Hepatocyte (in vitro differentiated cells): Measurements from ENCODE around the gene VWA8.

Experiments
- CTCF ChIP-seq: fragments of 200-600 bp; sonication (generic); IDR thresholded peaks from 2 replicates; pipeline ENCODE4 v1.5.1; 2016; ENCODE audit warnings: antibody characterized with exemption, mild to moderate bottlenecking; ENCODE audit not compliant: poor library complexity
- EZH2 ChIP-seq: fragments of 200-600 bp; sonication (generic); IDR thresholded peaks from 2 replicates; pipeline ENCODE4 v1.6.1; 2016; ENCODE audit warnings: antibody characterized with exemption, mild to moderate bottlenecking, borderline replicate concordance

GRCh38 chr13:41697578-41697977 lies 263.3 kb downstream of the VWA8 start:
- no peak for TF ChIP-seq EZH2
- TF ChIP-seq CTCF = no peak
